Activated T-cell treated with anti-CD3 and anti-CD28 coated beads, Interleukin-2, amount 50 U/mL, for 1 hour (primary cell): ENCODE measurements around the gene MMP17.
A peak's percentile ranks its signal among the peaks of the same experiment; 100 is the strongest.

Source experiments
- DNase-seq: peaks from one replicate; pipeline ENCODE4 v3.0.0-alpha.2; 2020

MMP17 gene

GRCh38 chr12:131827961-131828534, at the start of gene MMP17:
Gene MMP17, plus strand, starts transcription at chr12:131828393. Its CDS starts 102 bp downstream, at chr12:131828495.
- DNase-seq = peak; percentile 42

DNA sequence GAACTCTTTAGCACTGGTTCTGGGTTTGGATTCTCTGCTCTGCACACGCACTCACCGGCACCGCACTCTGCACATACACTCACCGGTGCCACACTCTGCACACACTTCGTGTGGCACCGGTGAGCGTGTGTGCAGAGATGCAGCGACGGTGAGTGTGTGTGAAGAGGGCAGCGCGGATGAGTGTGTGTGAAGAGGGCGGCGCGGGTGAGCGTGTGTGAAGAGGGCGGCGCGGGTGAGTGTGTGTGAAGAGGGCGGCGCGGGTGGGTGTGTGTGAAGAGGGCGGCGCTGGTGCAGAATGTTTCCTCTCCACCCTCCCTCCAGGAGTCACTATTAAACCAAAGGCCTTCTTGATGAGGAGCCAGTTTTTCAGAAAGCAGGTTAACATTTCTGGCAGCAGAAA, 49.2 kb upstream of the MMP17 start:
- no peak for DNase-seq

DNA sequence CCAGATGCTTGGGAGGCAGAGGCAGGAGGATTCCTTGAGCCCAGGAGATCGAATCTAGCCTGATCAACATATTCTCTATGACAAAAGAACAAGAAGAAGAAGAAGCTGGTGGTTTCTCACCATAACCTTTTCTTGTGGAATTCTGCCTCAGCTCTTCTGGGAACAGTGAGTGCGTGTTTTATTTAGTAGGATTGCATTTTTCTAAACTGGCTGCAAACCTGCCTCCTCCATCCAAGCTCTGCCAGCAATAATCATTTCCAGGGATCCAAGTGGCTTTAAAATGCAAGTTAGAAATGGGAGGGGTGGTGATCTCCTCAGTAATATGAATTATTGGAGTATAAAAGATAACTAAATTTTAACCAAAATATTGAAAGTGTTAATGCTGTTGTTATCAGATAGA, 46.1 kb upstream of the MMP17 start:
- DNase-seq = no peak

GRCh38 chr12:131783915-131784541, 44.2 kb upstream of the MMP17 start:
- no peak for DNase-seq

DNA sequence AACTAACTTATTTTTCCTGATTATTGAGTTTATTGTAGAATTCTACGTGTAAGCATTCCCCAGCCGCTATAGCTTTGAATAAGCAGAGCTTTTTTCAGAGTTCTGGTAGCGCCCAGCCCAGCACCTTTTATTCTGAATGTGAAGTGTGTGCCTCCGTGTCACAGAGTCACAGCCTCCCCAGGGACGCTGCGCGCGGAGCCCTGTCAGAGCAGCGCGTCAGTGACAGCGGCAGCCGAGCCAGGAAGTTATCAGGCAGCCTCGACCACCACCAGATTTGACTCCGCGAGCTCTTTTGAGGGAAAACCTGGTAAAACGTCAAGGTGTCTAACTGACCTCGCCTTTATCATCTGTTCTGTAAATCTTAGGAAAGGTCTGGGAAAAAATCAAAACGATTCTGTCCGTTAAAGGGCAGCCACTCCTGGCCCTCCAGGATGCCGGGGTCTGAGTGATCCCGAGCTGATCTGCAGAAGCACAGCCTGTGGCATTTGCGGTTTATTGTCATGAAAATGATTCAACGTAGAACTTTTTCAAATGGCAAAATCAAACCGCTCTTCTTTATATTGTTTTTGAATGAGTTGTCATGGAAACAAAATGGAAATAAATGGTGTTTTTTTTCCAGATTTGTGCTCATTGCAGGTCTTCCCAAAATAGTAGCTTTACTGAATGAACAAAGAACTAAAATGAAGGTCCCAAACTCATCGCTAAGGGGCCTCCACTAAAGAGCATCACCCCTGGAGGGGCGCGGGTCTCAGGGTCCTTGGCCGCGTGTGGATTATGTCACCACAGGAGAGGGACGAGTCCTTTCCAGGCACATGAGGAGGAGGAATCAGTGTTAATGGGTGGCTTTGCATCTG, 43.1 kb upstream of the MMP17 start:
- DNase-seq = no peak

DNA sequence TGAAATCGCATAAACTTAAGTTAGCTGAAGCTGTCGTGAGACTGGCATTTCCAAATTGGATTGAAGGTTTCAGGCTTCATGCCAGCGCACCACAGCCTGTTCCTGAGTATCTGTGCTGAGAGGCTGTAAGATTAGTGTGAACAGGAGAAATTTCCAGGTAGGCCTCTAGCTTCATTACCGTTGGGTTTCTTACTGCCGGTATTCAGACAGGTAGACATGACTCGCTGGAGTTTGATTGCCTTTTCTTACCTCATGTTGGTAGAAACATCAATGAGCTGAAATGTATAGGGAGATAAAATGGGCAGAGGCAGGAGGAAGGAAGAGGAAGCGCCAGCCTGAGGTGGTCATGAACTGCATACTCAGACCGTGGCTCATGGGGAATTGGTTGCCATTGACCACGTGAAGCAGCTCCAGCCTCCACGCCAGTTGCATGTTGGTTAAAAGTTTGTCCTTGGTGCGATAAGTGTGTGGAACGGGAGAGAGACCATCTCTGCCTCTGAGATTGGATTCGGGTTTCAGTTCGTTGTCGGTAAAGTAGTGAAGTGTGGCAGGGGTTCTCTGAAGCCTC, 42.3 kb upstream of the MMP17 start:
- no peak for DNase-seq

GRCh38 chr12:131786331-131786730, 41.9 kb upstream of the MMP17 start:
- DNase-seq = no peak

- no peak for DNase-seq
Measured at GRCh38 chr12:131787143-131787660, 41.0 kb upstream of the MMP17 start.

GRCh38 chr12:131788070-131788469, 40.1 kb upstream of the MMP17 start:
- DNase-seq = no peak

DNA sequence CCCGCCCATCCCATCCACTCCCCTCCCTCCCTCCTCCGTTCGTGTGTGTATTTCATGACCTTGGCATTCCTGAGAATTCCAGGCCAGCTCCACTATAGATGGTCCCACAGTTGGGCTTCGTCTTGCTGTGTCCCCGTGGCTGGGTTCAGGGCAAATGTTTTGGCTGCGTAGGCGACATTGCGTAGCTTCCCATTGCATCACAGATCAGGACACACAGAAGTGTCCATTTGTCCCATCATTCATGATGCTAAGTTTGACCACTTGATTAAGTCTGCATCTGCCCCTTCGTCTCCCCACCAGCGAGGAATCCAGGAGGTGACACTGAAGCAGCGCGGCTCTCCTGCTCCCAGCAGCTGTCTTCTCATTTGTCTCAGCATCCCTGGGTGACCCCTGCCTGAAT, 38.6 kb upstream of the MMP17 start:
- no peak for DNase-seq

GRCh38 chr12:131793243-131794022, 34.8 kb upstream of the MMP17 start:
- DNase-seq = no peak

- no peak for DNase-seq
Measured at GRCh38 chr12:131794061-131794460, 34.1 kb upstream of the MMP17 start.

DNA sequence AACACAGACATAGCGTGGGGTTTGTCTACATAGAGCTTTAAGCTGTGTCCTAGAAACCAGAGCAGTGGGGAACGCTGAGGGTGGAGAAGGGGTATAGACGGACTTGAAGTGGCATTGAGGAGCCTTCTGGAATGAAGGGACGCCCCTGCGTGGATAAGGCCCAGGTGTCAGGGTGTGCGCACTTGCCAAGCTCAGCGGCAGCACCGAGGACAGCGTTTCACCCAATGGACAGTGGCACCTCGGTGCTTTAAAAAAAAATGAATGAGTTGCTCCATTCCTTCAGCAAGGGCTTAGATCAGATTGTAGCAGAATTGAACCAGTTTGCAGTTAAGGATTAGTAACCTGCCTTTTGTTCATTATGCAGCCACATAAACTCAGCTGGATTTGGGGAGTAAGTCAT, 33.6 kb upstream of the MMP17 start:
- DNase-seq = no peak

GRCh38 chr12:131795064-131795463, 33.1 kb upstream of the MMP17 start:
- no peak for DNase-seq

GRCh38 chr12:131795690-131796410, 32.3 kb upstream of the MMP17 start:
- no peak for DNase-seq

DNA sequence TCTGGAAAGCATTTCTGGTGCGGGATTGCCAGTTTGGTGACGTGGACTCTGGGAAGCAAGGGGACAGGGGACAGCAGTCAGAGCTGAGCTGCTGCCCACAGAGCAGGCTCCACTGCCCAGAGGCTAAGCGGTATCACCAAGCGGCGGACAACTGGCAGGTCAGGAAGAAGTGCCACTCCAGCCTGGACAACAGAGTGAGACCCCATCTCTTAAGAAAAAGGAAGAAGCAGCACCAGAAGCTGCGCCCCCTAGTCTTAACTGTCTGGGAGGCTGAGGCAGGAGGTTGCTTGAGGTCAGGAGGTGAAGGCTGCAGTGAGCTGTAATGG, 31.8 kb upstream of the MMP17 start:
- DNase-seq = no peak

DNA sequence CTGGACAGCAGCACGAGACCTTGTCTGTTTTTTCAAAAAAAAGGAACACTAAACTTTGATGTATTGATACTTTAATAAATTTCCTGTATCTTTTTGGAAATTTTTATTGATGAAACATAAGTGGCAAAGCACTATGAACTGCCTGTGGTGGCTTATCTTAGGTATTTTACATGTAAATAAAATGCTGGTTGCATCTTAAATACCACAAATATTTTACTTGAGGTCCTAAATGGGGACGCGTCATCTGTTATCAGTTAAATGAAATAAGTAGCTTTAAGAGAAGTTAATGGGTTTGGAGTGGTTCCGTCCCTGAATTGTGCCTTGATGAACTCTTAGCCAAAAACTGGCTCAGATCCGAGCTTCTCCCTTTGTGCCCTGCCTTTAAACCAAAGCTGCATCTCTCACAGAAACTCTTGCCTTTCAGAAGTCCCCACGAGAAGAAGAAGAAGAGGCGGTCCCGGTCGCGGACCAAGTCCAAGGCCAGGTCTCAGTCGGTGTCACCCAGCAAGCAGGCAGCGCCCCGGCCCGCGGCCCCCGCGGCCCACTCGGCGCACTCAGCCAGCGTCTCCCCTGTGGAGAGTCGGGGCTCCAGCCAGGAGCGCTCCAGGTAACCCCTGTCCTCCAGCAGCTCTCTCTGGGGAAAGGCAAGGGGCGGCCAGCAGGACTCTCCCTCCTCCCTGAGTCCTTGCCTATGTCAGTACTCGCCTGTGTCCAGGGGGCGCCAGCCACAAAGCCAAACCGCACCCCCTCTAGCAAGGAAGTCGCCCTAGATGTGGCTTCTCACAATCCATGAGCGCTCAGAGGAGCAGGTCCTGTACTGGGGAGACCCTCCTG, 31.2 kb upstream of the MMP17 start:
- no peak for DNase-seq

DNA sequence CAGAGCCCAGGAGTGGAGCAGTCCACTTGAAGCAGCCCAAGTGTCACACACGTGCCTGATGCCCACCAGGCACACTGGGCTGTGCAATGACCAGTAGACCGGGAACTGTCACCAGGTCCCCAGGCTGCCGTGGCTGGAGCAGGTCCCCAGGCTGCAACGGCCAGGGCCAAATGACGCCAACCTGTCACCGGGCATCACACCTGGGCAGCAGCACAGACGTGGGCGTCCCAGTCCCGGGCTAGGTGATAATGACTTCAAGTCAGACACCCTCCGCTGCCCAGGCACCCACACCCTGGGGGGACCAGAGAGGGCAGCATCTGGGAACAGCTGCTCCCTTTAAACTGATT, 30.6 kb upstream of the MMP17 start:
- DNase-seq = no peak

DNA sequence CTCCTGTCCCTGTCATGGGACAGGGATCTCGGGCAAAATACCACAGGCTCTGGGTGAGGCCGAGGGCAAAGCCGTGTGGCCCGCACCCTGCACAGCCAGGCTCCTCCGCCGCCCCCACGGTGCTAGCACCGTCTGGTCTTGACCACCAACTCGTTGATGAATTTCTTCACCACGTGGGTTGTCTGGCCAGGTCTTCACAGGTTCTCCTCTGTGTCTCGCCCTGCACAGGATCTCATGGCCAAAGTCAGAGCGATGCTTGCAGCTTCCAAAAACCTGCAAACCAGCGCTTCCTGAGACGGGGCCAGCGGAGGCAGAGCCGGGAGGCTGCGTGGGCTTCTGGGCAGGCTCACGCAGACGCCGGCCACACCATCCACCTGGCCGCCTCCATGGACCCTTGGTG, 29.0 kb upstream of the MMP17 start:
- no peak for DNase-seq

- DNase-seq = no peak
Measured at GRCh38 chr12:131799828-131800593, 28.2 kb upstream of the MMP17 start.
